HL-60 (cell line): ENCODE results near the gene SHE.

Experiments used
- CTCF ChIP-seq: IDR thresholded peaks from one replicate; pipeline ENCODE4 v1.5.1; 2011; ENCODE audit warnings: low read length, control low read depth, inconsistent platforms; ENCODE audit not compliant: insufficient read depth
- POLR2AphosphoS5 ChIP-seq: IDR thresholded peaks from 2 replicates; pipeline ENCODE4 v1.6.1; 2012; ENCODE audit warnings: low read depth

- TF ChIP-seq CTCF (no peak), POLR2AphosphoS5 (no peak)
Observed at GRCh38 chr1:154436433-154436832, 65.8 kb downstream of the SHE start.
